ENCODE results near the gene MS4A18. TPM values are rescaled to one million over a fixed set of nuclear protein-coding genes. Genes with fewer than 3 reads are reported as not detected.
"Not testable (repeated sequence)": the region's sequence is repeated elsewhere in the genome, so short reads cannot be mapped to it uniquely, and the experiment has no call there.

MS4A18 gene
- not detected for total RNA-seq

DNA sequence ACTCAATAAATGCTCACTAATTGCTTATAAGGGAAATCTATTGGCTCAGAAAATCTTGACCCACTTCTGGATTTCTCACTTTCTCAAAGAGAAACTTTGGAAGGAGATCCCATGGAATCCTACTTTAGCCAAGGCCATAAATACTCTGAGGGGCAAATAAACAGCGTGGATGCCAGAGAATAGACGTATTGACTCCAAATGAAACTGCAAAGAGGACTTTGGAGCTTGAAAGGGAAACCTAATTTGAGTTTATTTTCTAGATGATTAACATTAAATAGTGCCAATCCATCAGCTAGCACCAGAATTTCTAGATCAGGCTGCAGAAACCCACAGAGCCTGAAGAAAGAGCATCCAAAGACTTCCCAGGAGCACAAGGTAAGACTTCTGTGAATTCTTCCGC, at the start of gene MS4A18:
Gene MS4A18, plus strand, starts transcription at position 301 of the 400 bp plus-strand sequence.
- Mint-ChIP-seq H3K4me1 (no peaks in the 10 kb centered on the region), H3K27ac (no peak within 1 kb of the TSS), H3K9me3 (no peaks in the 10 kb centered on the region), H3K27me3 (peaks cover 12% of the 10 kb centered on the region), H3K36me3 (no peaks in the 10 kb centered on the region), H3K4me3 (no peak within 1 kb of the TSS)
- DNase-seq: no peak

DNA sequence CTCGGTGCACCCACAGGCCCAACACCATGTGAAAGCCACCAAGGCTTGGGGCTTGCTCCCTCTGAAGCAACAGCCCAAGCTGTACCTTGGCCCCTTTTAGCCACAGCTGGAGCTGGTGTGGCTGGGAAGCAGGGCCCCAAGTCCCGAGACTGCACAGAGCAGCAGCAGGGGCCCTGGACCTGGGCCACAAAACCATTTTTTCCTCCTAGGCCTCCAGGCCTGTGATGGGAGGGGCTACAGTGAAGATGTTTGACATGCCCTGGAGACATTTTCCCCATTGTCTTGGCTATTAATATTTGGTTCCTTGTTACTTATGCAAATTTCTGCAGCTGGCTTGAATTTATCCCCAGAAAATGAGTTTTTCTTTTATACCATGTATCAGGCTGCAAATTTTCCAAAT, 46.3 kb upstream of the MS4A18 start:
- Mint-ChIP-seq H3K9me3 (peaks cover 33% of the 10 kb centered on the region), H3K27me3 (peaks cover 13% of the 10 kb centered on the region)
- H3K4me1 Mint-ChIP-seq, H3K36me3 Mint-ChIP-seq, H3K4me3 Mint-ChIP-seq, DNase-seq, H3K27ac Mint-ChIP-seq: not testable (repeated sequence)

DNA sequence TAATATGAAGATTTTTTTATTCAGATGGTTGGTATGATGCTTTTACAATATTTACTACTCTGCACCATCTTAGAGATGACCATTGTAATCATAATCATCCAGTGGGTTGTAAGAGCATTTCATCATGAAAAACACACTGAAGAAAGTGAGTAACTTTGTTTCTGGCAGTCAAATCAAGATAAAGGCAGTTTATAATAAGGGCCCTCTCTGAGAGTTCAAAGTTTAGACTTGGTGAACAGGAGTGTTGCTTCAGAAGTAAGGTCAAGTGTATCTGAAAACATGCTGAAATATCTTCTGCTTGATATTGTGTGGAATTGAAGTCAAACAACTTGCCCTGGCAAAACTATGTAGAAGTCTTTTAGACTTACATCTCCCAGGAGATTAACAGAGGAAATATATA, 44.6 kb upstream of the MS4A18 start:
- peaks cover 14% of the 10 kb centered on the region for H3K27me3 Mint-ChIP-seq
- DNase-seq: no peak
- H3K36me3 Mint-ChIP-seq: peaks cover 8% of the 10 kb centered on the region
- no peaks in the 10 kb centered on the region for H3K4me1 Mint-ChIP-seq
- peaks cover 26% of the 10 kb centered on the region for H3K9me3 Mint-ChIP-seq
- no peak overlapping the region for H3K4me3 Mint-ChIP-seq
- H3K27ac Mint-ChIP-seq: no peak overlapping the region

DNA sequence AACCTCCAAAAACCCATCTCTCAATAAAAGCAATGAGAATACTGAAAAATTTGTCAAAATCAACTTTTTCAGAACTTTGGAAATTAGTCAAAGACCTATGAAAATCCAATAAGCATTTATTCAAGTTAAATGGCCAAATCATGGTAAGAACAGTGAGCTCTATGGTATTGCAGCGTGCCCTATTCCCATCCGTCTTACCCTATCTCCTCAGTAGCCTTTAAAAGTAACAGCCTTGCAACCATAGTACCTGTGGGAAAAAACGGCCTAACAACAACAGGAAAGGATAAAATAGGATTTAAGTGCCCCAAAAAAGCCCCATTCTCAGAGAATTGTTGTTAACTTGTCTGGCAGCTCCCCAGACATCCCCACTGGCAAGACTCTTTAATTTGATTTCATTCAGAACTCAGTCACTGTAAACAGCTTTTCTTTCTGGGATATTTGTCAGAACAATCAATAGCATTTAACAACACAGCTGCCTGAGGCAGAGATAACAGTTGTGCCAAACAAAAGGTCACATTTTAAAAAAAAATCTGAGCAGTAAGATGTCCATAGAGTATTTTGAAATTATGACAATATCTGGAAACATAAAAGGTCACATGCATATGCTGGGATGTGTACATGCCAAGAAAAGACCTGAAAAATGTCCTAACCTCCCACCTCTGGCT, 43.9 kb upstream of the MS4A18 start:
- Mint-ChIP-seq H3K9me3 (peaks cover 26% of the 10 kb centered on the region), H3K27me3 (peaks cover 14% of the 10 kb centered on the region), H3K36me3 (peaks cover 8% of the 10 kb centered on the region), H3K4me1 (no peaks in the 10 kb centered on the region), H3K27ac (no peak overlapping the region), H3K4me3 (no peak overlapping the region)
- DNase-seq: no peak

DNA sequence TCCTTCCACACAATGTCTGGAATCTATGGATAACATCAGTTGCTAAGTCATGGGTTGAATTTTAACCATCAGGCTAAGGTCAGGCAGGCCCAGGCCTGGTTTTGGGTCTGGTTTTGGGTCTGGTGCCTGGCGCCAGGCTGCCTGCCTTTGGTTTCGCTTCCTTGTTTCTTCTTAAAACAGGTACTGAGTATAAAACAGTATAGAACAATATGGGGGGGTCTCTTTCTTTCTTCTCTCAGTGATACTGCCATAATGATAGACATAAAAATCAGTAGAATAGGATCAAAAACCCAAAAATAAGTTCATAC, 40.0 kb upstream of the MS4A18 start:
- not testable (repeated sequence) for H3K27ac Mint-ChIP-seq, H3K36me3 Mint-ChIP-seq, DNase-seq, H3K9me3 Mint-ChIP-seq, H3K27me3 Mint-ChIP-seq, H3K4me1 Mint-ChIP-seq, H3K4me3 Mint-ChIP-seq

DNA sequence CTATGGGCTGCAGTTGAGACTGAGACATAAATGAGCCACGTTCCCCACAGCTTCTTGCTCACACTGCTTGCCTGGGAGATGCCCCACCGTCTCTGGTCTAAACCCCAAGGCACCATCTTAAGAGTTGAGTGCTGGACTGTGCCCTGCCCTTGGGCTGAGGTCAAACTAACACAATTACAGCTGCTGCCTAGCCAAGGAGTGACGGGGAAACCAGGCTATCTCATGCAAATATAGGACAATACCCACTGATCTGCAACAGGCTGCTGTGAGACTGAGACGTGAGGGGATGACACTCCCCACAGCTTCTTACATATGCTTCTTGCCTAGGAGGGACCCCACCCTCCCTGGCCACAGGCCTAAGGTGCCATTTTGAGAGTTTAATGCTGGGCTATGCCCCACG, 32.9 kb upstream of the MS4A18 start:
- no peaks in the 10 kb centered on the region for H3K4me1 Mint-ChIP-seq
- H3K27me3 Mint-ChIP-seq: peaks cover 15% of the 10 kb centered on the region
- H3K4me3 Mint-ChIP-seq: no peak overlapping the region
- DNase-seq: no peak
- H3K9me3 Mint-ChIP-seq: peaks cover 3% of the 10 kb centered on the region
- no peak overlapping the region for H3K27ac Mint-ChIP-seq
- peaks cover 2% of the 10 kb centered on the region for H3K36me3 Mint-ChIP-seq

DNA sequence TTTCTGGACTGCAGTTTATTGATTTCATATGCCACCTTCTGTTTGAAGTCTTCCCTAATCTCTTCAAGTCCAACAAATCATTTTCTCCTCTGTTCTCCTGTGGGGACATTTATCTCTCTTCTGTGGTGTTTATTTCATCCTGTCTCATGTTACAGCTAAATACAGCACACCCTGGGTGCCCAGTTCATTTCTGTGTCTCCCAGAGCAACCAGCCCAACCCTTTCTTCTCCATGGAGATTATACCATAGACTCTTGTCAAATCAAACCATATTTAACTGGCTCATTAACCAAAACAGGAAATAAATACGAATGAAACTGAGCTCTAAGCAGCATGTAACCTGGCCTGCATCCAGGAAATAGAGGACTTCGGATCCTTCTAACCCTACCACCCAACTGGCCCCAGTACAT, 25.2 kb upstream of the MS4A18 start, which contains the start of gene MS4A8:
Gene MS4A8, plus strand, starts transcription at position 329 of the 408 bp plus-strand sequence. CDS start 1,249 bp downstream, outside the sequence.
- Mint-ChIP-seq H3K9me3 (peaks cover 3% of the 10 kb centered on the region), H3K27ac (no peak within 1 kb of the TSS), H3K4me1 (no peaks in the 10 kb centered on the region), H3K27me3 (peaks cover 9% of the 10 kb centered on the region), H3K36me3 (peaks cover 2% of the 10 kb centered on the region), H3K4me3 (no peak within 1 kb of the TSS)
- no peak for DNase-seq

DNA sequence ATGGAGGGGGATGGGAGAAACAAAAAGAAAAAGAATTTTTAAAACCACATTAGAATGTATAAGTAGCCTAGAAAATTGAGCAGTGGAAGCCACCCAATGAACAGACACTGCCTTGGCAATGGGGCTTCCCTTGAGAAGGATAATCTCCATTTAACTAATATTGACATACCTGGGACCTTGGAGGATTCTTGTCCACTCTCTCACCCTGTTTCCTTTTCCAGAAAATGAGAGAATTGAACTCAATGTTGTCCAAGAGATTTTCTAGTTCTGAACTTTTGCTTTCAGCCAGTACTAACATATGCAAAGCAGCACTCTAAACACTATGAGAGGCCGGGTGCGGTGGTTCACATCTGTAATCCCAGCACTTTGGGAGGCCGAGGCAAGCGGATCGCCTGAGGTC, 24.6 kb upstream of the MS4A18 start:
- DNase-seq: no peak
- H3K27ac Mint-ChIP-seq: no peak overlapping the region
- peaks cover 2% of the 10 kb centered on the region for H3K36me3 Mint-ChIP-seq
- peaks cover 1% of the 10 kb centered on the region for H3K9me3 Mint-ChIP-seq
- no peaks in the 10 kb centered on the region for H3K4me1 Mint-ChIP-seq
- H3K27me3 Mint-ChIP-seq: peaks cover 9% of the 10 kb centered on the region
- no peak overlapping the region for H3K4me3 Mint-ChIP-seq

DNA sequence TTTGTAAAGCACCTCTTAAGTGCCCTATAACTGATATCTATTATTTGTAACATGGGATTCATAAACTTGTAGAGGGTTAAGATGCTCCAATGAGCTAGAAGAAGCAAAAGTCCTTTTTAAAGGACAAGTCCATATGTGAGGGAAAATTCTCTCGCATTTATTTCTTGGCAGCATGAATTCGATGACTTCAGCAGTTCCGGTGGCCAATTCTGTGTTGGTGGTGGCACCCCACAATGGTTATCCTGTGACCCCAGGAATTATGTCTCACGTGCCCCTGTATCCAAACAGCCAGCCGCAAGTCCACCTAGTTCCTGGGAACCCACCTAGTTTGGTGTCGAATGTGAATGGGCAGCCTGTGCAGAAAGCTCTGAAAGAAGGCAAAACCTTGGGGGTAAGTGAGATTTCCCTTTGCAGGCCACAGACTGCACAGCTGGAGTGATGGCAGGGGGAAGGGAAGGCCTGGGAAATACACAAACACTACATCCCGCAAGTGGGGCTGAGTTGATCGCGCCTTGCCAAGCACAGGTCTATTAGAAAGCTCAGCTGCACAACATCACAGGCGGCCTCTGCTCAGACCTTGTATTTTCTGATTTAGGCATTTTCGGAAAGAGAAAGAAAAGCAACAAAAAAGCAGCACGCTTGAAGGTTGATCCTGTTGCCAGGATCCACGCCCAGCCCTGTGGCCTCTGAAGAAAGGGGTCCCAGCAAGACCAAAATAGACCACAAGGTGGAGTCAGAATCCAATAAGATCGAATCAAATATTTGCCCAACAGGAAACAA, 23.6 kb upstream of the MS4A18 start:
- Mint-ChIP-seq H3K27ac (no peak overlapping the region), H3K4me3 (no peak overlapping the region)

DNA sequence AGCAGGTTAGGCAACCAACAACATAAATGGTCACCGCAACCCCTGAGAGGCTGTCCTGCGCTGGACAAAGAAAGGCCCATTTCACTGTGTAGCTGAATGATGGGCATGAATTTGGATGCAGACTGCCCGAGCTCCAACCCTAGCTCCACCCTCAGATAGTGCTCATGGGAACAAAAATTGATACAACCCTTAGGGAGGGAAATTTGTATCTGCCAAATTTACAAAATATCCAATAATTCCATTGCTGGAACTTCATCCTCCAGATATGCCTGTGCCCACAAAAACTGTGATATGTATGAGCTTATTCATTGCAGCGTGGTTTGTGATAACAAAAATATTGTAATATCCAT, 23.1 kb upstream of the MS4A18 start:
- no peaks in the 10 kb centered on the region for H3K27me3 Mint-ChIP-seq

More for the DNA sequence above, 23.6 kb upstream of the MS4A18 start:
- Mint-ChIP-seq H3K9me3 (no peaks in the 10 kb centered on the region), H3K36me3 (no peaks in the 10 kb centered on the region), H3K4me1 (no peaks in the 10 kb centered on the region), H3K27me3 (no peaks in the 10 kb centered on the region)
- no peak for DNase-seq

DNA sequence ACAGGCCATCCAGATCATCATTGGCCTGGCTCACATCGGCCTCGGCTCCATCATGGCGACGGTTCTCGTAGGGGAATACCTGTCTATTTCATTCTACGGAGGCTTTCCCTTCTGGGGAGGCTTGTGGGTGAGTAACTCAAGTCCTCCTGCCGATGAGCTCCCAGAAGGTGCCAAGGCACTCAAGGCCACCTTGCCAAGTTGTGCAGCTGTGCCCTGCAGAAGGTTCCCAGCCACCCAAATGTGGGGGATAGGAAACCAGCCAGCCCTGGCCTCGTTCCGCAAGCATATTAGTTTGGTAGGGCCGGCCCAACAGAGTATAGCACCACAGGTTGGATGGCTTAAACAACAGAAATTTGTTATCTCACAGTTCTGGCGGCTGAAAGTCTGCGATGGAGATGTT, 21.1 kb upstream of the MS4A18 start:
- Mint-ChIP-seq H3K36me3 (no peaks in the 10 kb centered on the region), H3K27me3 (no peaks in the 10 kb centered on the region), H3K4me3 (no peak overlapping the region), H3K27ac (no peak overlapping the region), H3K4me1 (no peaks in the 10 kb centered on the region), H3K9me3 (no peaks in the 10 kb centered on the region)
- no peak for DNase-seq

More for the DNA sequence above, 23.1 kb upstream of the MS4A18 start:
- DNase-seq: no peak
- Mint-ChIP-seq H3K4me1 (no peaks in the 10 kb centered on the region), H3K4me3 (no peak overlapping the region), H3K27ac (no peak overlapping the region), H3K9me3 (no peaks in the 10 kb centered on the region), H3K36me3 (no peaks in the 10 kb centered on the region)

DNA sequence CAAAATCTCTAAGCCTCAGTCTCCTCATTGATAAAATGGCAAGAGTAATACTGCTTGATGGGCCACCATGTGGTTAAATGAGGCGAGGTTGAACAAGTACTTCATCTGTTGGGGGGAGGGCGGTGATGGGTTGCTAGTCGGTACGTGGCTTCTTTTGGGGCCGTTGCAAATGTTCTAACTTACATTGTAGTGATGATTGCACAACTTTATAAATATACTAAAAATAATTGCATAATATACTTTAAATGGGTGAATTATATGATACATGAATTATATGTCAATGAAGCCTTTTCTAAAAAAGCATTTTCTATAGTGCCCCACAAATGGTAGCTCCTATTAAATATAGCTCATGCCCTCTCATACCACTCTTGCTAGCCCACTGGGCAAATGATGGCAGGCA, 18.6 kb upstream of the MS4A18 start:
- H3K4me3 Mint-ChIP-seq: no peak overlapping the region
- DNase-seq: no peak
- no peaks in the 10 kb centered on the region for H3K4me1 Mint-ChIP-seq
- H3K27ac Mint-ChIP-seq: no peak overlapping the region
- H3K27me3 Mint-ChIP-seq: no peaks in the 10 kb centered on the region
- no peaks in the 10 kb centered on the region for H3K9me3 Mint-ChIP-seq
- H3K36me3 Mint-ChIP-seq: no peaks in the 10 kb centered on the region

DNA sequence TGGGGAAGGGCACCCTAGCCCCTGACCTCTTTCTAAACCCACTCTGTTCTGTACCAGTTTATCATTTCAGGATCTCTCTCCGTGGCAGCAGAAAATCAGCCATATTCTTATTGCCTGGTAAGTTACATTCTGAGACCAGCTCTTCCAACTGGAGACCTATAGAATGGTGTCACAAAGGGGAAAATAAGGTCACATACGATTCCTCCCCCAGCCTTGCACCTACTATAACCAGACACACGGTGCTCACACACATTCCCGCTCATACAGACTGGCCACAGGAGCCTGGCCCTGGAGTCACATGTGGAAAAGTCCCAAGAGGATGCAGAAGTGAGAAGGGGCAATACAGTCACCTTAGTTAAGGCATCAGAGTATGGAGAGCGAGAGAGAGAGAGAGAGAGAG, 17.6 kb upstream of the MS4A18 start:
- no peaks in the 10 kb centered on the region for H3K4me1 Mint-ChIP-seq
- H3K27ac Mint-ChIP-seq: no peak overlapping the region
- no peak overlapping the region for H3K4me3 Mint-ChIP-seq
- no peaks in the 10 kb centered on the region for H3K9me3 Mint-ChIP-seq
- no peaks in the 10 kb centered on the region for H3K36me3 Mint-ChIP-seq
- DNase-seq: no peak
- H3K27me3 Mint-ChIP-seq: no peaks in the 10 kb centered on the region

DNA sequence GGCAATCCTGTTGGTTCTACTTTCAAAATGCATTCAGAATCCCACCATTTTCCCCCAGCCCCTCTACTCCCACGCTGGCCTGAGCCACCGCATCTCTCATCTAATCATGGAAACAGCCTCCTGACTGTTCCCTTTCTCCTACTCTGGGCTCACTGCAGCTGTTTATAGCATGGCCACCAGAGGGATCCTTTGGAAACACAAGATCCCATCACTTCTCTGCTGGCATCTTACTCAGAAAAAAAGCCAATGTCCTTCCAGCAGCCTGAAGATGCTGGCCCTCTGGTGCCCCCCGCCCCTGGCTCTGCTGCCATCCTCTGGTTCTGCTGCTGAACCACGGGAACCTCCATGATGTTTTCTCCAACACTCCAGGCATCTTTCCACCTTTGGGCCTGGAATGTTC, 14.0 kb upstream of the MS4A18 start:
- Mint-ChIP-seq H3K4me1 (no peaks in the 10 kb centered on the region), H3K9me3 (no peaks in the 10 kb centered on the region), H3K27ac (no peak overlapping the region), H3K36me3 (no peaks in the 10 kb centered on the region), H3K27me3 (peaks cover 7% of the 10 kb centered on the region), H3K4me3 (no peak overlapping the region)
- no peak for DNase-seq

DNA sequence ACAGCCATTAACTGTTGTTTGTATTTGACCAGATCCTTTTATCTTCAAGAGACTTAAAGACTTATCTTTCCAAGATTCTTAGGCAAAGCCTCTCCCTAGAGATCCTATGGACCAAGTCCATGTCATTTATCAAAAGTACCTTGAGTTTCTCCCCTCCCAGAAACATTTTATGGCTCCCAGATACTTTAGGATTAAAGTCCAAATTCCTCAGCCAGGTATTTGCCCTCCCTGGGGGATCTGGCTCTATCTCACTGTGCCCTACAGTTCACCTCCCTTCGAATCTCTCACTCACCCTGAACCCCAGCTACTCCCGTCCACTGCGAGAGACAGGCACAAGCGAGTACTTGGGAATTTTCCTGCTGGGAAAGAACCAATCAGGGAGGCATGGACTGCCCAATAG, 13.2 kb upstream of the MS4A18 start:
- Mint-ChIP-seq H3K4me3 (no peak overlapping the region), H3K9me3 (no peaks in the 10 kb centered on the region), H3K27ac (no peak overlapping the region), H3K36me3 (no peaks in the 10 kb centered on the region), H3K4me1 (no peaks in the 10 kb centered on the region), H3K27me3 (peaks cover 7% of the 10 kb centered on the region)
- DNase-seq: no peak

DNA sequence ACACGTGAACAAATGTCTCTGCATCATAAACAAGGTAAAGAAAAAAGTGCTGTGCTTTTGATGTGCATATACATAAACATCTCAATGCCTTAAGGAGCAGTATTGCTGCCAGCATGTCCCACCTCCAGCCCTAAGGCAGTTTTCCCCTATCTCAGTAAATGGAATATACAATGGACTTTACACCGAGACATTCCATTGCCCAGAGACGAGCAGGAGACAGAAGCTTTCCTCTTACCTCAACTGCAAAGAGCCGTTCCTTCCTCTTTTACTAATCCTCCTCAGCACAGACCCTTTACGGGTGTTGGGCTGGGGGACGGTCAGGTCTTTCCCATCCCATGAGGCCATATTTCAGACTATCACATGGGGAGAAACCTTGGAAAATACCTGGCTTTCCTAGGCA, 11.1 kb upstream of the MS4A18 start:
- not testable (repeated sequence) for H3K4me3 Mint-ChIP-seq, DNase-seq
- H3K27me3 Mint-ChIP-seq: peaks cover 11% of the 10 kb centered on the region

More for the DNA sequence above, 11.1 kb upstream of the MS4A18 start:
- not testable (repeated sequence) for H3K4me1 Mint-ChIP-seq, H3K36me3 Mint-ChIP-seq, H3K27ac Mint-ChIP-seq, H3K9me3 Mint-ChIP-seq

Measured in activated naive CD8-positive, alpha-beta T cell treated with anti-CD3 and anti-CD28 coated beads for 36 hours (primary cell).